Measurements from ENCODE around the gene TSC22D2. TPM values are rescaled to one million over a fixed set of nuclear protein-coding genes. Genes with fewer than 3 reads are reported as not detected.
"Not testable (repeated sequence)": the region's sequence is repeated elsewhere in the genome, so short reads cannot be mapped to it uniquely, and the experiment has no call there.

The TSC22D2 gene
- polyA plus RNA-seq, 10 donors = 45.2 to 85.9 (median 57.3) TPM

GRCh38 chr3:150444371-150444770, 36.3 kb downstream of the TSC22D2 start:
- no peak for DNase-seq

- no peak for DNase-seq
Measured at GRCh38 chr3:150446470-150446977, 38.4 kb downstream of the TSC22D2 start.

- no peak for DNase-seq
Measured at GRCh38 chr3:150447084-150447483, 39.0 kb downstream of the TSC22D2 start.

- DNase-seq = no peak
Measured at GRCh38 chr3:150447631-150448465, 39.8 kb downstream of the TSC22D2 start.

- peak in 2 of 3 donors; percentile 23 to 55 for DNase-seq
Measured at GRCh38 chr3:150449169-150449721, 41.1 kb downstream of the TSC22D2 start.

- DNase-seq = no peak
Measured at GRCh38 chr3:150450916-150451315, 42.8 kb downstream of the TSC22D2 start.

GRCh38 chr3:150451329-150452048, 43.4 kb downstream of the TSC22D2 start:
- DNase-seq = no peak

GRCh38 chr3:150453353-150453752, 45.3 kb downstream of the TSC22D2 start:
- DNase-seq = no peak

GRCh38 chr3:150454085-150454484, 46.0 kb downstream of the TSC22D2 start:
- DNase-seq = peak in 1 of 3 donors; percentile 13

GRCh38 chr3:150454622-150455021, 46.5 kb downstream of the TSC22D2 start:
- DNase-seq = no peak

- DNase-seq = no peak
Measured at GRCh38 chr3:150455341-150455740, 47.2 kb downstream of the TSC22D2 start.

GRCh38 chr3:150458001-150458400, 49.9 kb downstream of the TSC22D2 start:
- no peak for DNase-seq

GRCh38 chr3:150460484-150460883, 52.4 kb downstream of the TSC22D2 start:
- no peak for DNase-seq

- no peak for DNase-seq
Measured at GRCh38 chr3:150461399-150461798, 53.3 kb downstream of the TSC22D2 start.

- DNase-seq = no peak
Measured at GRCh38 chr3:150462108-150462507, 54.0 kb downstream of the TSC22D2 start.

GRCh38 chr3:150464684-150465083, 56.6 kb downstream of the TSC22D2 start:
- no peak for DNase-seq

GRCh38 chr3:150467381-150467780, 59.3 kb downstream of the TSC22D2 start:
- no peak for DNase-seq

GRCh38 chr3:150469031-150469930, 61.2 kb downstream of the TSC22D2 start:
- peak; percentile 81 to 95 (median 88) for DNase-seq

GRCh38 chr3:150469931-150470740, 62.0 kb downstream of the TSC22D2 start:
- DNase-seq = no peak

GRCh38 chr3:150472421-150472820, 64.3 kb downstream of the TSC22D2 start:
- DNase-seq = no peak

GRCh38 chr3:150473161-150473560, 65.1 kb downstream of the TSC22D2 start:
- not testable (repeated sequence) for DNase-seq
